GM21723 (cell line): ENCODE measurements around the gene GRB10.

ENCODE experiments used
- ATAC-seq: cut with Tn5 transposase; IDR thresholded peaks from one replicate; pipeline ENCODE4 v1.9.1; 2021; ENCODE audit warnings: mild to moderate bottlenecking, moderate library complexity; ENCODE audit not compliant: unreplicated experiment

Gene GRB10

DNA sequence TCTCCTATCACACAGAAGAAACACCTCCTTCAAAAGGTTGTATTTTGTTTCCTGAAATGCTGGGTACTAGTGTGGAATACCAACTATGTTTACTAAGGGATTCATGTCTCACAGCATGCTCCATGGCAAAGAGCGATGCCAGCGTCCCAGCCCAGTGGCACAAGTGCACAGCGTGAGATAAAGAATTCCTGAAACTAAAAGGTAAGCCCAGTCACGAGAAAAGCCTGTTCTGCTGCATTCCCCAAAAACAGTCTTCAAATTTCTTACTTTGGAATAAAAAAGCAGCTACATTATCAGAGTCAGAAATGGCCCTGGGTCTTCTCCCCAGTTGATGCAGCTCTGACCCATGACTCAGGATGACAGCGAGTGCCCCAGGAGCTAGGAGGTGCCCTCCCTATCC is 164.4 kb downstream of the GRB10 start:
- ATAC-seq: no peak

DNA sequence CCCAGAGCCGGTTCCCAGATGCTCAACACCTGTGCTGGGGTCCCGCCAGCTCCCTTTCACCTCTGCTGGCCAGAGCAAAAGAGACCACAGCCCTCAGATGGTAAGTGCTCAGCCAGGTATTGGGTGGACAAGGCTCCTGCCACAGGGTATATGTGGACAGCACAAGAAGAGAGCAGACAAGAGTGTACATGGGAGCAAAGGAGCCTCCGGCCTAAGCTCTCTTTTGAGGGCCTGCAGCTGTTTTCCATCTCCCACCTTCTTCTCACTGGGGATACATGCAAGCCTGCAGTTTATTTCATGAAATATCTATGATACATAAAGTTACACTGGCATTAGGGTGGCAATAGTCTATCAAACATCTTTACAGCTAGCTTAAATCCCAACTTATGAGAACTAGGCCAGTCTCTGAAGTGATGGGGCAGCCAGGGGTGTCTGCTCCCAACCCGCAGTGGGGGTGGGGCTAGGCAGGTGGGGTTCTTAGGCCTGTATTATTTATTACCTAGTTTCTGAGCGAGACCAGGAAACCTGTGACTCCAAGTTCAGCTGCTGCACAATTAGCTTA is 167.1 kb downstream of the GRB10 start:
- ATAC-seq: no peak

DNA sequence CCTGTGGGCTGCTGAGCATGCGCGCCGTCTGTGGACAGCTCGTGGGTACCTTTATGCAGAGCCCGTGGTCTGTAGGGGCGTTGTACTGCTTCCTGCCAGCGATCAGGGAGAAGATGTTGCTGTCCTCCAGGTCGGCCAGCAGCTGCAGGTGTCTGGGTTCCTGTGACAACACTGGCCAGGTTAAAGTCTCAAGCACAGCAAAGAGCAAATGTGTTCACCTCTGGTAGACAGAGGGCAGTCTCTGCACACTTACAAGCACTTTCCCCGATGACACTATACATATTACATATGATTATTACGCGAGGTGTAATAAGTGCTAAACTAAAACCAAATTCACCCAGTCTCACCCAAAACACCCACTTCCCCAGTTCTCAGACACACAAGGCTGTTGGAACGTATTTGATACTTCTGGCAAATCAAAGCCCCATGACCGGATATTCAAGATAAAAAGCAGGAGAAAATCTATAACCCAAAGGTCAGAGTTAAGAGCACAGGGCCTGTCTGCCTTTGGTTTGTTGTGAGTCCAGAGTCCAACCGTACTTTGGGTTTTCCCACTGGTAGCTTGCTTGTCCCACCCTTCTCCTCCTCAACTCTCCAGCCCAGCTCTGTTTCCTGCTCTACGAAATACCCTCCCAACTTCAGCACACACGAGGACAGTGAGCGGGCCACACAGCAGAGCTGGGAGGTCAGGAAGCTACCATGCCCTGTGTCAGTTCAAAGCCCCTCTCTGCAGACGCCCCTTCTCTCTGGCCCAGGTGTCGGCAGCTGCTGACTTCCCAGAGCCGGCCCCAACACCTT is 167.8 kb downstream of the GRB10 start:
- no peak for ATAC-seq

DNA sequence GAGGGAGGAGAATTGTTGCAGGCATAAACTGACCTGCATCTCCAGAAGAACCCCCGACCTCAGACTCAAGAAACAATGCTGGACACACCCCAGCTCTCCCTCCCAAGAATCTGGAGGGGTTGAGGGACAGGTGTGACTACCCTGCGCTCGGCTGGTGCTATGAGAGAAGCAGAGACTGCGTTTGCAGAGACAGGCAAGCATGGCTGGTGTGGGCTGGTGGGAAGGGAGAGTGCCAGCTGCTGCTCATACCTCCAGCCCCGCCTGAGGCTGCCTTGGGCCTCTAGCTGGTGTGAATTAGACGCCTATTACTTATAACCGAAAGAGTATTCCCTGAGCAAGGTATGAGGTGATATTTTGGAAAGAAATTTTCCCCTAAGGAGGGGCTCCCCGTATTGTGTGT is 169.2 kb downstream of the GRB10 start:
- ATAC-seq: no peak

DNA sequence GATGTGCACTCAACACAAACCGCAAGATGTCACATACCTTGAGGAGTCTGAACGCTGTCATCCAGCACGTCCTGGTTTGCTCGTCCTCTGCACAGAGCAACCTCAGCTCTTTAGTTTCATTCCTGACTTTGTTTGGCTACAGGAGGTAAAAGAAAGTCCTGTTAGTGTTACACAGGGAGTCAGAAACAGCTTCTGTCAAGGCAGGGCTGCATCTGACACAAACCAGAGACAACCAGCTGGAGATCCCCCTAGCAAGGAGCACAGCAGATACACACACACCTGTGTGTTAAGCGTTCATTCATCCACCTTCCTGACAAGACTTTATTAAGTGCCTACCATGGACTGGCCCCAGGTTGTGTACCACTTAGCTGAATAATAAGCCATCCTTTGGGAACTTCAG is 170.0 kb downstream of the GRB10 start:
- no peak for ATAC-seq

DNA sequence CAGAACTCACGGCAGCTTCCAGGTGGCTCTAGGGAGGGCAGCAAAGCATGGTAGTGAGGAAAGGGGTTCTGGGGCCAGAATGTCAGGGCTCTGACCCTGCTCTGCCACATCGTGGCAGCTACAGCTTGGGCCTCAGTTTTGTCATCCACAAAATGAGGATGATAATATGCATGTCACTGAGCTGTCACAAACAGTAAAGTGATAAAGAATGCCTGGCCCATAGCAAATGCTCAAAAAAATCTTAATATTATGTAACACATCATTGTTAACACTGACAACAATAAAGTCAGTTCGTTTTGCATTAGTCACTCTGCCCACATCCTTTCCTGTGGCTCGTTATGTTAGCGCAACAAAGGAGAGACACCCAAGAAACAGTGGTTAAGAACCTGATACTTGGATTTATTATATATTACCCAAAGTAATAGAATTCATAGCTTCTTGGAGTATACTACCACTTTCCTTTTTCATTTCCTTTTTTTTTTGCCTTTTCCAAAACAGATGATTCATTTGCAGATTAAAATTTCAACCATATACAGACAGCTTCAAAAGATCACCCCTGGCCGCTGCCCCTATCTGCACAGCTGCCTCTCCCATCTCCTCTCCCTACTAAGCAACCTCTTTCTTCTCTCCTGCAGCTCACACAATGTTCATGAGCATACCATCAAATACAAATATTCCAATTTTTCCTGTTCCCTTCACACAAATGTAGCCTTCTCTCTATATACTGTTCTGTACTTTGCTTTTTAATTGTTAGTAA is 172.0 kb downstream of the GRB10 start:
- no peak for ATAC-seq

DNA sequence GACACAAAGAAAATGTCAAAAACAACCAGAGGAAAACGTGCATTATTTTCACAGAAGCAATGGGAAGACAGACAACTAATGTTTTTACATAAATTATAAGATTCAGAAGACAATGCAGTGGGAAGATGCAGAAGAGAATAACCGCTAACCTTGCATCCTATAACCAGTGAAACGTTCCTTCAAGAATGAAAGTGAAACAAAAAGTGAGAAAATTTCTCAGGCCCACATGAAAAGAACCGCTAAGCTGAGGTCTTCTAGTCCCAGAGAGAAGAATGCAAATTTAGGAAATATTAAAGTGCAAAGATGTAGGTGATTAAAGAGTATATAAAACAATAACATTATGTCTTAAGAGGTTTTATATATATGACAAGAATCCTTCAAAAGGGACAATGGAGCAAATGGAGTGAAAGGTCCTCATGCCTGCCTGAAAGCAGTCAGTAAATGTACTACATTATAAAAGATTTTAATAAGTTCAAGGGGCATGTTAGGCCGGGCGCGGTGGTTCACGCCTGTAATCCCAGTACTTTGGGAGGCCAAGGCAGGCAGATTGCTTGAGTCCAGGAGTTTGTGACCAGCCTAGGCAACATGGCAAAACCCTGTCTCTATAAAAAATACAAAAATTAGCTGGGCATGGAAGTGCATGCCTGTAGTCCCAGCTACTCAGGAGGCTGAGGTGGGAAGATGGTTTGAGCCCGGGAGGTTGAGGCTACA is 174.3 kb downstream of the GRB10 start:
- no peak for ATAC-seq

DNA sequence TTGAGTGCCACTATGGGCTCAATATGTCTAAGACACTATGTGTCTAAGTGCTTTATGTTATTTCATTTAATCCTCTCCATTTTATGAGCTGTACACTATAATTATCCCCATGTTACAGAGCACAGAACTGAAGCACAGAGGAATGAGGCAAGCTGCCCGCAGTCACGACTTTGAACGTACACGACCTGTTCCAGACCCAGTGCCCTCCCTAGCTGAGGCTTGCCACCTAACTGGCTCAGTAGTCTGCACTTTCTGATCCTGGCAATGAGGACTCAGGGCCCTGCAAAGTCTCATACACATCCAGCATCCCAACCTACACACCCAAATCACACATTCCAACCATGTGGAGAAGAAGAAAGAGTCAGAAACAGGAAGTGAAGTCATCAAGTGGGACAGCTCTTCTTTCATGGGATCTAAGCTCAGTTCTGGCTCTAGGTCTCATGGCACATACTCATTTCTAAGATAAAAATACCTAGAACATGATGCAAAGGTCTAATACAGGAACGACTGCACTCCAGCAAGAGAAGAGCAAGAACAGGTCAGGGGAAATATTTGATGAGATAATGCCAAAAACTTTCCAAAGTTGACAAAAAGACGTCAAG is 175.1 kb downstream of the GRB10 start:
- no peak for ATAC-seq

DNA sequence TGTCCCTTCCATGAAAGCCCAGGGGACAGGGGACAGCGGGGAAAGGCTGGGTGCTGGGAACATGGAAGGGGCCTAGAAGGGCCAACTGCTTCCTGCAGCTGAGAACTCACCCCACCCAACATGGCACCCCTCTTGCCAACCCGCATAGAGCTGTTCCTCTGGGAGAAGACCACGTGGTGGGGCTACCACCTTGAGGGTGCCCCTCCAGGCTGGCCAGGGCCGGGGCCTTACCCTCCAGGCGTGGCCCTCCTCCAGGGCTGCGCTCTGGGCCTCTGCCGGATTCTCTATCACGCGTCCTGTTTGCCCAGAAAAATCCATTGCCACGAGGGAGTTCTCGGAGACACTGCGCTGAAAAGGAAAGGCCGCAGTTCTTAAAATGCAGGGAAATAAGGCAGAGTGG is 177.6 kb downstream of the GRB10 start:
- no peak for ATAC-seq

DNA sequence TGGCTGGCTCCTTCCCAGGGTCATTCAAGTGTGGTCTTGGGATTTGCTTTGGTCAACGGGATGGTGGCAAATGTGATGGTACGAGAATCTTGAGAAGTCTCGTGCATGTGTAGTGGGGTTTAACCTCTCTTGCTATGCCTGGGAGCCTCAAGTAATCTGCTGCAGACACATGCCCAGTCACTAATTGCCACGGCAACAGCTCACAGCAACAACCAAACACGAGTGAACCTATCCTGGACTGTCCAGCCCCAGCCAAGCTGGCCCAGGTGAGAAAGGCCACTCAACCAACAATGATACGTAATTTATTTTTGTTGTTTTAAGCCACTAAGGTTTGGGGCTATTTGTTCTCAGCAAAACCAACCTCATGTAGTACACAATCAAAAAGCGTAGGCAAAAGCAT is 179.4 kb downstream of the GRB10 start:
- ATAC-seq: no peak

DNA sequence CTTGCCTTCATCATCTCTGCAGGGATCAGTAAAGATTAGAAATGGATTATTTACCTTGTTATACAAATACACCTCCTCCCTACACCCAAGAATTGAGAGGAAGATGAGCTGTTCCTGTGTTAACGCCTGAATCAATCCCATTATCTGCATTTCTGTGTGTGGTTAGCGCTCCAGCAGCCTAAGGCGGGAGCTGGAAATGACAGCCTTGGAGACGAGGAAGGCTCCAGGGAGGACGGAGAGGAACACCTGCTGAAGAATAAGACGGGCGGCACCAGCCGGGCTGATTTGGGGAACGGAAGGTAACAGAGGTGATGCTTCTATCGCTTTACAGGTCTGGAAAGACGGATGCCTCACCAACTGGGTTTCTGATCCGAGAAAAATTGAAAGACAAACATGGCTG is 183.3 kb downstream of the GRB10 start:
- no peak for ATAC-seq

DNA sequence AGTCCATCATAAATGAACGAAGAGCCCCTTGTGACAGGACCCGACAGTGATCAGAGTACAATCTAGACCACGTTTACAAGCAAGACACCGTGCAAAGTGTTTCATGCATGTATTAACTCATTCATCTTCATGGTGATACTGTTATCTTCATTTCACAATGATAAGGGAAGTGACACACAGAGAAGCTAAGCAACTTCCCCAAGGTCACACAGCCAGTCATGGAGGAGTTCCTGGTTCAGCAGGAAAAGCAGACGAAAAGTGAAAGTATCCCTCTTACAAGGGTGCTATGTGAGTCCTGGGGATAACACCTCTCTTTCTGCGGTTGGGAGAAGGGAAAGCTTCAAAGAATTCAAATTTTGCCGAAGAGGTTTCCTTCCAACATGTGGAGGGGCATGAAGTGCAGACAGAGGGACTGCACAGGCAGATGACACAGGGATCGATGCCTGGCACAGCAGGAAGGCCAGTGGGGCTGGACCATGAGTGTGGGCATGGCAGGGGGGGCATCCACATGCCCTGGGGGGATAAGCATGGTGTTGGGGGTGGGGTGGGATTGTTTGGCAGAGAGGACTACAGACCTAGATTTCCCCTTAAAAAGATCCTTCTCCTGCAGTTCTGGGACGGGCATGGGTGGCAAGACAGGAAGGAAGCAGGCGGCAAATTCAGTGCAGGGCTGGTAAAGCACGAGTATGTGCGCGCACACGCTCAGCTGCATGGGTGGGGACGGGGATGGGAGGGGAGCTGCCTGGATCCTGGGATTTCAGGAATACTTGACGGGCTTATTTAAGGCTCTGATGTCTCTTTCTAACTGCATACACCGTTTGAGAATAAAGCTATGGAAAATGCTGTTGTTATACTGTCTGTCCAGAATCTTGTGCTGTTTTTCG is 184.0 kb downstream of the GRB10 start:
- no peak for ATAC-seq

DNA sequence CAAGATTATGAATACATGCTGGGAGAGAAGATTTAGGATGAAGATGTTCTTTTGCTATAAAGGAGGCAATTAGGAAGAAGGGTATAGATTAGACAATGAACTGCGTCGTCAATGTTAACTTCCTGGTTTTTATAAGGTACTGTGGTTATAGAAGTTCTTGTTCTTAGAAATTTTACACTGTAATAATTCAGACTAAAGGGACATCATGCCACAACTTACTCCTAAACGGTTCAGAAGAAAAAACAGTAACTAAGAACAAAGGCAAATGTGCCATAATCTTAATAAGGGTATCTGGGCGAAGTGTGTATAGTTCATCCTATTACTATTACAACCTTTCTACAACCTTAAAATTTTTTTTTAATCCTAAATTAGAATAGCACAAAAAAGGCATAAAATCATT is 186.2 kb downstream of the GRB10 start:
- ATAC-seq: no peak

DNA sequence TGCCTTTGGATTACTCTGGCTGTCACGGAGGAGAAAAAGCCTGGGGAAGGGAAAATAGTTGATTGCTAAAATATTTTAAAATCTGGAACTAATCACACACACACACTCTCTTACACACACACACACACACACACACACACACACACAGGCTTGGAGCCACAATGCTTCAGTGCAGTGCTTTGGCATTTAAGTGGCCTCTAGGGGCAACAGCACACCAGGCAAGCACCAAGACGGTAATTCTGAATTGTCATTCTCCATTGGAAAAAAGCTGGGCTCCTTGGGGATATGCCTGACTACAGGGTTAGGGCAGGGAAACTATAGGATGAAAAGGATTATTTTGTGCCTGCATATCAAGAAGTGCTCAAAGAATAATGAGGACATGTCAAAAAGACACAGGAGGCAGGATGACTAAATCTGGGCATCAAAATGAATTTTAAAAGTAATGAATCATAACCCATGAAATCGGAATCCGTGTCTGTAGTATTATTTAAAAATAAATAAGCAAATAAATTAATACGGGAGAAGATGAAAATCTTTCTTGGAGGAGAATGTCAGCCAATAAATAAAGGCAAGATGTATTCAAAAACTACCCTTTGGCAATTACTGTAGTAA is 187.1 kb downstream of the GRB10 start:
- peak; percentile 30 for ATAC-seq

DNA sequence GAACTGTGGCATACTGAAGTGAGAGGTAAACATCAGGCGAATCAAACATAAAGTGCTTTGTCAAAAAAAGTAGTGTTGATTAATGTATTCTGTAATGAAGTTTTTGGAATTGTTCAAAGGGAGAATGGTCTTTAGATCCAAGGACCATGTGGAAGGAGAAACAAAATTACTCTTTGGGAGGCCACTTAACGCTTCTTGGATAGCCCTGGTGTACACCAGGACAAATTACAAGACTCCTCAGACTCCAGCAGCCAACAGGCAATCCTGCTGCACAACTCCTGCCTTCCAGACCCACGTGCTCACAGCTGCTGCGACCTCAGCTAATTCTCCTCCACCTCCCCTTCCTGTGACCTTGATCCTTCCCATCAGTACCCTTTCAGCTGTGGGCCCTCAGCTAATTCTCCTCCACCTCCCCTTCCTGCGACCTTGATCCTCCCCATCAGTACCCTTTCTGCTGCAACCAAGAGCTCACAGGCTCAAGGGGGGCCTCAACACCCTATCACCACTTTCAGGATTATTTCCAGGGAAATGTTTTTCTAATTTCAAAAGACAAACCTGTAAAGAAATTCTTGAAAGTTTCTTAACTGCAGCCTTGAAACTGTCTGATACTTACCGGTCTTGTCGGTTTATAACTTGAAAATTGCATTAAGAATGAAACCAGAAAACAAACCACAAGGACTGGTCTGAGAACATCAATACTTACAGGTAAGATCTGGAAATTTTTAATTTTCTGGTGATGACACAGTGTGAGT is 187.8 kb downstream of the GRB10 start:
- peak; percentile 47 for ATAC-seq

DNA sequence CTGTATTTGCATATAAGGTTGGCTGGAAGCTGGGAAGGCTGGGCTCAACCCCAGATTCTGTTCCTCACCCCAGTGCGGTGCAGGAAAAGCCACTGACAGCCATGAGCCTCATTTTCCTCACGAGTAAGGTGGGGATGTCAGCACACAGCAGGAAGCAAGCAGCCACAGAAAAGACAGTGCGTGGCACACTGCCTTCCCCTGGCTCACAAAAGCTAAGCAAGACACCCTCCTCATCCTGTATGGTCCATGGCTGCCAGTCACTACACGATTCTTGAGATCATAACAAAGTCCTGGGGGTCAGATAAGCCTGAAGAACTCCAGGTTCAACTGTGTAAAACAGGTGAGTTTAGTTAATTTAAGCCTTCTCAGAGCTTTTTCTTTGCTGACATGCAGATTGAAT is 188.6 kb downstream of the GRB10 start:
- no peak for ATAC-seq

DNA sequence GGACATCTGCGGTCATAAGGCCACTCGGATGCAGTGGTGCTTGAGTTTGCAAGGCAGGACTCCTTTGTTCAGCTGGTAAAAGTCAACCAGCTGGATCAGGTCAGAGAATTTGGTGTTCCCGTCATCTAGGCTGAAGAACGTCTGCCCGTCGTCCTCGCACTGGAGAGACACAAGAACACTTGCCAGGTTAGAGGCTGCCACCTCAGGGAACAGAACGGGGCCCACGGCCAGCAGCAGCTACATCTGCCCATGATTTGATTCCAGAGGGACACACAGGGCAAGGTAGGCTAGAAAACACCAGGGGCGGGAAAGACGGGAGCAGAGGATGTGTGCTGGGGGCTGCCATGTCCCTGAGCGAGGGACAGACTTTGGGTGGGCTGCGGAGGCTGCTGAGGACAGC is 189.8 kb downstream of the GRB10 start:
- no peak for ATAC-seq

DNA sequence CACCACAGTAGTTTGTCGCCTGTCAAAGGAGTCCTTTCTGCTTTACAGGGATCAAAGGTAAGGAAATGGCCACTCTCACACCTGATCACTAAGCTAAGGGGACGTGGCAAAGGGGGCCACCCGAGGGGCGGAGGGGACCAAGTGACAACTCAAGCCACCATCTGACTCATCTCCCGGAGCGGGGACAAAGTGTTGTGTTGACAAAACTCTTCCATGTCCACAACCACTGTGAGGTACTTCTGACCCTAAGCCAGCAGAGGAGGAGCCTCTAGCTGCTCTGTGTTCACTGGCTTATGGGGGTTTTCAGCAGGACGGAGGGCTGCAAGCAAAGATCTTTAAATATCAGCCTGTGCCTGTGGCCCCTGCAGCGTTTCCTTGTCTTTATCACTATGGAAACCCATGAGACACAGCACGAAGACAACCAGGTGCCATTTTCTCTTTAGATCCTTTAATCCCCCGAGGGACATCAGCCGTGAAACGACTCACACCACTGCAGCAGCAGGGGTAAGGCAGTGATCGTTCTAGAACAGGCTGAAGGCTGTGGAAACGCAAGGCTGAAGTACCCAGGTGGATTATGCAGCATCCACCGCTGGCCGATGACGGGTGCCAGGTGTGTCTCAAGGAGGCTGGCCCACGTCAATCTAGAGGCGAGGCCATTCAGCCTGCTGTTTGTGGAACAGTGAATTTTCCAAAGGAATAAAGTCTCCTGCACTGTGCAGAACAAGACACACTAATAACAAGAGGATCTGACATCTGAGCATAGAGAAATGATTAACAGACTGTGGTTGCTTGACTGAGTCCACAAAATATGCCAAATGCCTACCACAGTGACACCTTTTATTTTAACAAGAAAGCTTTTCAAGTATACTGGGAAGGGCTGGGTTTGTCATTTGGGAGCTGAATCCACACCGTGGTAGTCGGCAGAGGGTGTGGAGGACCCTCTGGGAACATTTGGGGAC is 190.9 kb downstream of the GRB10 start:
- ATAC-seq: peak; percentile 50
